HG03039 (cell line): ENCODE data around the gene CHRNA3.

Experiments used
- ATAC-seq: cut with Tn5 transposase; IDR thresholded peaks from one replicate; pipeline ENCODE4 v1.9.1; 2021; ENCODE audit warnings: mild to moderate bottlenecking, moderate library complexity; ENCODE audit not compliant: unreplicated experiment

CHRNA3 gene

GRCh38 chr15:78637776-78638435 is 17.1 kb upstream of the CHRNA3 start:
- no peak for ATAC-seq

DNA sequence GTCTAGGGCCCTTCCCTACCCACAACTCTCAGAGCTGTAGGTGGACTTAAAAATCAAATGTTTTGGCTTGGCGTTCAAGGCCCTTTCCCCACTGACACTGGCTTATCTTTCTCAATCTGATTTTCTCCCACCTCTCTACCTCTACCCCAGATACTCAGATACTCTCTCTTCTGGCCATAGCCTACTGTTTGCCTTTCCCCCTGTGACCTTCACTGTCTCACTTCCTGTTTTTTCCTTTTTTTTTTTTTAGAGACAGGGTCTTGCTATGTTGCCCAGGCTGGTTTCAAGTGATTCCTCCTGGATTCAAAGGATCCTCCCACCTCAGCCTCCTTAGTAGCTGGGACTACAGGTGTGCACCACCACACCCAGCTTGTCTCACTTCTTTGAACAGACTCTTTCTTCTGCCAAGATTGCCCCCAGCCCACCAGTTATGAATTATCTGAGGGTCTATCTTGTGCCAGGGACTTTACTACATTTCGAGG is 15.6 kb upstream of the CHRNA3 start:
- ATAC-seq: no peak

DNA sequence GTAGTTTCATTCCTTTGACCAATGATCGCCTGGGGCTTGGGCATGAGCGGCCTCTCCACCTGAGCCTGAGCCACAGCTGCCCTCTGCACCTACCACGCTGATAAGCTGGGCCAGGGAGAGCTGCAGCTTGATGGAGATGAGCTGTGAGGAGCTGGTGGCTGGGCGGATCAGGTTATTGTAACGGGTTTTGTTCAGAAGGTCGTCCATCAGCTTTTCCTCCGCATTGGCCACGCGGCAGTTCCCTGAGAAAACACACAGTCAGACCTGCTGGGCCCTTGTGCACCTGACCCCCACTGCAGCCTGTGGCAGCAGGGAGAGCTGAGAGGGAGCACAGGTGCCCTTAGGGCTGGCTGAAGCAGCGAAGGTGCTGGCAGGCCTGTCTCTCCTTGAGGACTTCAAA is 14.6 kb upstream of the CHRNA3 start:
- no peak for ATAC-seq

GRCh38 chr15:78634210-78635145 is 13.7 kb upstream of the CHRNA3 start:
- ATAC-seq: no peak

- ATAC-seq: no peak
Observed at GRCh38 chr15:78633348-78633747, 12.6 kb upstream of the CHRNA3 start.

GRCh38 chr15:78630886-78631633 is 10.3 kb upstream of the CHRNA3 start:
- ATAC-seq: no peak

DNA sequence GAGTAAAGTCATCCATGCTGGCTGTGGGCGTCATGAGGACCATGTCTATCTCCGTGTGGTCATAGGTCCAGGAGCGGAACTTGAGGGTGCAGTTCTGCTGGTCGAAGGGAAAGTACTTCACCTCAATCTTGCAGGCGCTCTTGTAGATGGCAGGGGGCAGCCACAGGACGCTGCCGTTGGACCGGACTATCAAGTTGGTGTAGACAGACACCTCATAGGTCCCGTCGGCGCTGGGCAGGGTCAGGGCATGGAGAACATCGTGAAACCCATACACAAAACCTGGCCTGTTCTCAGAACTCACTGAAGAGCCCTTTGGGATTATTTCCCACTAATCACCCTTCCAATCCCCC is 8.9 kb upstream of the CHRNA3 start:
- no peak for ATAC-seq

GRCh38 chr15:78629031-78629715 is 8.4 kb upstream of the CHRNA3 start:
- ATAC-seq: no peak

DNA sequence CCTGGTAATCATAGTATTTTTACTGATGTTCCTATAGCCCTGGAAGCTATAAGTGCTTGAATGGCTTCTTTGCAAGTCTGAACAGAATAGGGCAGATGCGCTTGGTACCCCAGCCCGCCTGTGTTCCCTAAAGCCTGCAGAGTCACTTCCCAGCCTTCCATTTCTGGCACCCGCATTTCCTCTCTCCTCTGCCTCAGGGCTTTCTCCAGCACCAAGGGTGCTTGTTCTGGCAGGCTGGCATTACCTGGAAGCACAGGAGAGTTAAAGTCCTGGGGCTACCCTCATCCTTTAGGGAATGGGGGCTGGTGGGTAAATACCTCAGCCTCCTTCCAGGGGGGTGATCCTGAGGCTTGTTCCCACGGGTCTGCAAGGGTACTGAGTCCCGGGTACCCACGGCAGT is 7.4 kb upstream of the CHRNA3 start:
- no peak for ATAC-seq

- no peak for ATAC-seq
Observed at GRCh38 chr15:78627348-78627747, 6.6 kb upstream of the CHRNA3 start.

GRCh38 chr15:78626381-78626995 is 5.7 kb upstream of the CHRNA3 start:
- ATAC-seq: no peak

DNA sequence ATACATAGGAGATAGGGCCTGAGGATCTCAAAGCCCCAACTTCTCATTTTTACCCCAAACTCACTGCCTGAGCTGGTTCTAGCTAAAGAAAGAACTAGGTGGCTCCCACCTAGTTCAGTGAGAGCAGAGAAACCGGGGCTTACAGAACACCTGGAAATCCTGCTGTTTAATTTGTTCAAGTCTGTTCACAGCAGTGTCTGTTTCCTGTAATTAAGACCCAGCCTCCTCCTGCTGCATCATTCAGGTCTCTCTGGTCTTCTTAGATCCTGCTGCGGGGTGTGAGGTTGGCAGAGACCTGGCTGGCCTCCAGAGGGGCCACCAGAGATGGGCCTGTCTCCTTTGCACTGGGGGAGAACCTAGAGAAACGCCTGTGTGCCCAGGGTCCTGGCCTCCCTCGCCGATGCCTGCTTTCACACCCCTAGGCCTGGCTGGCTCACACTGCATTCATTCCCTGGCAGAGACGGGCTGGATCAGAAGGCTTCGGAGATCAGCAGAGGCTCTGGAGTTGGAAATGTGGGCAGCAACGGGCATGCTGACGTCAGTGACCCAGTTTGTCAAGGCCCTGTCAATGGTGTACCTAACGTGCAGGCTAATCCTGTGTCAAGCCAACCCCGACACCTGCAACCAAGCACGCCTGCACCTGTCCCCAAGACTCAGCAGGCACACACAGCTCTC is 4.9 kb upstream of the CHRNA3 start:
- ATAC-seq: no peak

DNA sequence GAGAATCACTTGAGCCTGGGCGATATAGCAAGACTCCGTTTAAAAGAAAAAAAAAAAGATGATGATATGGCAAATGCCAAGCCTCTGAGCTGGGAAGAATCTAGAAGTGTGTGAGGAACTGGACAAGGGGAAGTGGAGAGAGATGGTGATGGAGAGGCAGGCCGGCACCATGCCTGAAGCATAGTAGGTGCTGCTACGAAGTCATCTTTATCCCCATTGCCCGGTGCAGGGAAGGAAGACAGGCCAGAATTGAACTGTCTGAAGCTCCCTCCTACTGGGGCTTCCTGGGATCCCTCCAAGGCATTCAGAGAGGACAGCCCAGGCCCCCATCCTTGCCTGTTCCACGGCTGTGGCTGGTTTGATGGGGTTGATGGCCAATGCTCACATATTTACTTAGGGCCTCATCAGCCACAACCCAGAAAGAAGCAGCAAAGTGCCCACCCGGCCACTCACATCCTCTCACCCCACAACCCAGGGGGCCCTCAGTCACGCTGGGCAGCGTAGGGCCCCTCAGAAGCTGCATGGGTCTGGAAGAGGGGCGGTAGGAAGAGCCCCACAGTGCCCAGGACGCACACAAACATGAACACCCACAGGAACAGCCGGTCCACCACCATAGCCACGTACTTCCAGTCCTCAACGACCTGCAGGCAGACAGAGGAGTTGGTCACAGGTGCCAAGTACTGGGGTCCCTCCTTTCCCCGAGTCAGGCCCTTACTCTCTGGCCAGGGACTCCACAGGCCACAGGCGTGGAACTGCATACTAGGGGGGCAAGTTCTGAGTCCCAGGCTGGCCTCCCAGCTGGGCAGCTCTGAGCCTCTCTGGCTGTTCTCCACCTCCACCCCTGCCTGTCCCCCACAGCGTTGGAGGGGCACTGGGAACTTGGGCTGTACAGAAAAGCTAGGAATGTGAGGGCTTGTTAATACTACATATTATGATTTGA is 4.1 kb upstream of the CHRNA3 start:
- ATAC-seq: no peak

DNA sequence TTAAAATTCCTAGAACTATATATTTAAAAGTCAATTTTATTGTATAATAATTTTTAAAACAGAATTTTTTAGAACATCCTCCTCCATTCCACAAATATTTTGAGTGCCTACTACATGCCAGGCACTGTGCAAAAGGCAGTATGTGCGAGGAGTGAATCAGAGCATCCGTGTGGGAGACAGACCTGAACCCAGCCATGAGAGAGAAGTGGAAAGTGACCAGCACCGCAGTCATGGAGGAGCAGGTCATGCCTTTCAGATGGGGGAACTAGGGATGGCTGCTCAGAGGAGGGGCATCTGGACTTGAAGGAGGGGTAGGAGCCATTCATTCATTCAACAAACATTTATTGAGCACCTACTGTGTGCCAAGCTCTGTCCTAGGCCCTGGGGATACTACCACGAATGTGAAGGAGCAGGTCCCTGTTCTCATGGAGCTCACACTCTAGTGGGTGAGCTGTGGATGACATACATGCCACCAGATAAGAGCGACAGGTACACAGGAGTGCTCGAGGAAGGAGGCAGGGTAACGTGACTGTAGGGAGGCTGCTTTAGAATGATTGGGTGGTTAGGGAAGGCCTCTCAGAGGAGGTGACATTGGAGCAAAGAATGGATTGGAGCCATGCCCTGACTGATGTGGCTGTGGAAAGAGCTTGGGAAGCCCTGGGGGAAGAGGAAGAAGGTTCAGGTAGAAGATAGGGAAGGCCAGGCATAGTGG is 3.1 kb upstream of the CHRNA3 start:
- ATAC-seq: no peak

GRCh38 chr15:78621810-78622402 is 1.1 kb upstream of the CHRNA3 start:
- no peak for ATAC-seq

DNA sequence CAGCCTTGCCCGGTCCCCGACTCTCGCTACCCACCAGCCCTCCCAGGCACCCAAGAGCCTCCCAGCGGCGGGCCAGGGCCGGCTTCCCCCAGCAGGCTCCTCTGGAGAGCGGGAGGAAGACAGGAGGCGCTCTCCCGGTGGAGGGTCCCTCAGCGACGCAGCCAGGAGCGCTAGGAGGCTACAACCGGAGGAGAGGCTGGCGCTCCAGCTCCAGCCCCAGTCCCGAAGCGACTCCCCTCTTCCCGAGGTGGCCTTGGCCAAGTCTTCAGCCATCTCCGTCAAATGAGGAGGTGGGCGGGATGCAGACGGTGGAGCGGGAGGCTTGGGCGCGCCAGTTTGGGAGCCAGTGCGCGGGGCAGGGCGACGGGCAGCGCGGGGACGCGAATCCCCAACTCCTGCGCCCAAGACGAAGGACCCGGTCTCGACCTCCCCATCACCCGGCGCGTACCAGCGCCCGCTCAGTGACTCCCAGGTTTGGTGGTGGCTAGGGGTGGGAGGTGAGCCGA is 722 bp downstream of the CHRNA3 start:
- no peak for ATAC-seq
